Sigmoid colon (tissue), 7 donors: ENCODE data around the gene ZNF273. TPM values are rescaled to one million over a fixed set of nuclear protein-coding genes. Genes with fewer than 3 reads are reported as not detected.
"Not testable (repeated sequence)": the region's sequence is repeated elsewhere in the genome, so short reads cannot be mapped to it uniquely, and the experiment has no call there.

ENCODE experiments used
- DNase-seq: peaks from one replicate; pipeline ENCODE4 v3.0.0-alpha.2; 2019
- H3K27ac ChIP-seq, 4 donors: fragments of 200-600 bp; sonication (generic); one replicate each; pipeline ENCODE4 v1.5.1; 2016 to 2019; ENCODE audit warnings: mild to moderate bottlenecking in 1 of 4
- H3K27me3 ChIP-seq, 3 donors: fragments of 200-600 bp; sonication (generic); one replicate each; pipeline ENCODE4 v1.5.1; 2019; ENCODE audit warnings: mild to moderate bottlenecking in 1 of 3
- H3K36me3 ChIP-seq, 4 donors: fragments of 200-600 bp; sonication (generic); one replicate each; pipeline ENCODE4 v1.5.1; 2016 to 2019
- H3K4me1 ChIP-seq, 4 donors: fragments of 200-600 bp; sonication (generic); one replicate each; pipeline ENCODE4 v1.5.1; 2017 to 2019
- H3K4me3 ChIP-seq, 4 donors: fragments of 200-600 bp; sonication (generic); one replicate each; pipeline ENCODE4 v1.5.1; 2017 to 2019; ENCODE audit warnings: mild to moderate bottlenecking in 2 of 4, moderate library complexity in 1 of 4
- H3K9me3 ChIP-seq, 4 donors: fragments of 200-600 bp in 3 of 4; sonication (generic) in 3 of 4; one replicate each; pipeline versions ENCODE4 v1.5.1 to v1.6.1; 2013 to 2019
- CTCF ChIP-seq, 4 experiments: fragments of 450-650 bp in 3 of 4; fragments of 200-600 bp in 1 of 4; IDR thresholded peaks; one replicate each; pipeline ENCODE4 v1.5.1; 2016 to 2019; ENCODE audit warnings: antibody characterized with exemption in 4 of 4, mild to moderate bottlenecking in 3 of 4, moderate library complexity in 2 of 4
- EP300 ChIP-seq, 4 donors: sonication (generic); formaldehyde crosslinking; IDR thresholded peaks; one replicate each; pipeline ENCODE4 v1.6.1; 2017; ENCODE audit warnings: antibody characterized with exemption in 4 of 4
- POLR2A ChIP-seq, 2 donors: fragments of 450-650 bp; IDR thresholded peaks; one replicate each; pipeline ENCODE4 v1.6.1; 2016; ENCODE audit warnings: antibody characterized with exemption in 2 of 2, mild to moderate bottlenecking in 2 of 2, moderate library complexity in 2 of 2
- POLR2AphosphoS5 ChIP-seq, 4 donors: sonication (generic); formaldehyde crosslinking; IDR thresholded peaks; one replicate each; pipeline ENCODE4 v1.6.1; 2017; ENCODE audit warnings: antibody characterized with exemption in 4 of 4
- WGBS, 2 donors: extraction: QIAGEN DNeasy Blood & Tissue Kit; methylation state at CpG; one replicate each; pipeline ENCODE4 v1.1.7; 2013; 5-methylcytosine and 5-hydroxymethylcytosine counted together
- intact Hi-C: fragments of 100-400 bp; cut with DNase I; formaldehyde crosslinking; loops from one replicate; pipeline ENCODE4 v1.15.1; 2023
- polyA plus RNA-seq, 3 donors: library from polyadenylated mRNA; stranded (reverse); fragments of 200-250 nt; gene quantifications; one replicate each; pipeline ENCODE4 v1.2.3, GENCODE V29; 2013
- total RNA-seq, 4 donors: library from RNA; depleted of rRNA; stranded (reverse); fragments of >200 nt; gene quantifications; one replicate each; pipeline ENCODE4 v1.1.0, GENCODE V29; 2016
- donor health status: healthy with polysubstance abuse.
- donor health status: Bipolar disorder and iron deficiency.
- donor health status: healthy.

The ZNF273 gene
- total and polyA plus RNA-seq, 7 donors: 1.2 to 38.2 (median 7.5) TPM

GRCh38 chr7:64888901-64889685 is 14.0 kb upstream of the ZNF273 start:
- 2 to 5% methylated on average over 60 of the region's 60 CpGs for WGBS, 2 donors
- H3K36me3 ChIP-seq: no peaks in the 10 kb centered on the region
- H3K9me3 ChIP-seq: no peaks in the 10 kb centered on the region
- intact Hi-C loops: loop anchor here (5.0 to 10.0 kb wide), 2 partner anchors 97 to 116 kb away; partner anchors contain the start of genes ERV3-1 and ZNF138
- H3K27me3 ChIP-seq: no peaks in the 10 kb centered on the region
- H3K27ac ChIP-seq: peak overlapping the region in 2 of 4 donors; percentile 7 to 36
- peak overlapping the region; percentile 21 to 53 (median 49) for H3K4me3 ChIP-seq
- peaks cover 0 to 54% (median 42%) of the 10 kb centered on the region in 4 donors for H3K4me1 ChIP-seq
- DNase-seq: no peak
- TF ChIP-seq EP300 (IDR thresholded peaks at IDR 0.05): no peak
- TF ChIP-seq POLR2AphosphoS5 (IDR thresholded peaks at IDR 0.05): no peak
- no peak for TF ChIP-seq CTCF (IDR thresholded peaks at IDR 0.05)
- TF ChIP-seq POLR2A (IDR thresholded peaks at IDR 0.05): no peak

- 24 to 31% methylated on average over 18 of the region's 18 CpGs for WGBS, 2 donors
- H3K27ac ChIP-seq: peak overlapping the region in 1 of 4 donors; percentile 36
- no peaks in the 10 kb centered on the region for H3K9me3 ChIP-seq
- no peaks in the 10 kb centered on the region for H3K27me3 ChIP-seq
- peaks cover 0 to 54% (median 42%) of the 10 kb centered on the region in 4 donors for H3K4me1 ChIP-seq
- no peak for DNase-seq
- H3K36me3 ChIP-seq: no peaks in the 10 kb centered on the region
- peak overlapping the region in 3 of 4 donors; percentile 47 to 53 (median 51) for H3K4me3 ChIP-seq
- TF ChIP-seq EP300 (IDR thresholded peaks at IDR 0.05) (no peak), POLR2A (IDR thresholded peaks at IDR 0.05) (no peak), CTCF (IDR thresholded peaks at IDR 0.05) (no peak), POLR2AphosphoS5 (IDR thresholded peaks at IDR 0.05) (no peak)
- intact Hi-C loops: loop anchor here (5.0 to 10.0 kb wide), 2 partner anchors 97 to 115 kb away; partner anchors contain the start of genes ERV3-1 and ZNF138
These were observed 13.3 kb upstream of the ZNF273 start for GRCh38 chr7:64889686-64890162.

- DNase-seq, H3K4me3 ChIP-seq, H3K36me3 ChIP-seq, H3K27me3 ChIP-seq, H3K9me3 ChIP-seq, intact Hi-C loops: not testable (repeated sequence)
- Histone ChIP-seq H3K4me1 (peaks cover 0 to 54% (median 42%) of the 10 kb centered on the region in 4 donors), H3K27ac (peak overlapping the region in 2 of 4 donors; percentile 1 to 56)
- 81 to 88% methylated on average over 3 of the region's 3 CpGs for WGBS, 2 donors
These were observed 12.8 kb upstream of the ZNF273 start for GRCh38 chr7:64890273-64890672.

GRCh38 chr7:64890761-64891362 is 12.2 kb upstream of the ZNF273 start:
- no peaks in the 10 kb centered on the region for H3K27me3 ChIP-seq
- H3K27ac ChIP-seq: peak overlapping the region; percentile 15 to 56 (median 40)
- H3K9me3 ChIP-seq: no peaks in the 10 kb centered on the region
- H3K4me1 ChIP-seq: peaks cover 0 to 54% (median 42%) of the 10 kb centered on the region in 4 donors
- no peaks in the 10 kb centered on the region for H3K36me3 ChIP-seq
- intact Hi-C loops: no loop called here
- 61 to 76% methylated on average over 2 of the region's 2 CpGs for WGBS, 2 donors
- no peak for TF ChIP-seq POLR2AphosphoS5 (IDR thresholded peaks at IDR 0.05)
- TF ChIP-seq POLR2A (IDR thresholded peaks at IDR 0.05): no peak
- no peak for TF ChIP-seq EP300 (IDR thresholded peaks at IDR 0.05)
- TF ChIP-seq CTCF (IDR thresholded peaks at IDR 0.05): no peak
- no peak for DNase-seq
- H3K4me3 ChIP-seq: no peak overlapping the region

GRCh38 chr7:64891363-64892081 is 11.6 kb upstream of the ZNF273 start:
- H3K36me3 ChIP-seq, H3K9me3 ChIP-seq, H3K4me3 ChIP-seq, H3K27me3 ChIP-seq, DNase-seq, intact Hi-C loops: not testable (repeated sequence)
- peak overlapping the region; percentile 15 to 56 (median 40) for H3K27ac ChIP-seq
- H3K4me1 ChIP-seq: peaks cover 0 to 54% (median 42%) of the 10 kb centered on the region in 4 donors
- WGBS, 2 donors: 76 to 81% methylated on average over 1 of the region's 1 CpG
